Muscle layer of duodenum (tissue), 2 donors: ENCODE data around the gene RNF44.
"Not testable (repeated sequence)": the region's sequence is repeated elsewhere in the genome, so short reads cannot be mapped to it uniquely, and the experiment has no call there.

Experiments
- H3K27ac ChIP-seq: one replicate; pipeline ENCODE4 v1.7.0; 2013; ENCODE audit warnings: mild to moderate bottlenecking, low read length
- H3K27me3 ChIP-seq: one replicate; pipeline ENCODE4 v1.7.0; 2013; ENCODE audit warnings: low read depth, mild to moderate bottlenecking, control low read depth, low read length
- H3K36me3 ChIP-seq, 2 donors: one replicate each; pipeline ENCODE4 v1.7.0; 2013; ENCODE audit warnings: low read length in 2 of 2, control low read depth in 1 of 2, mild to moderate bottlenecking in 1 of 2; ENCODE audit not compliant: insufficient read depth in 2 of 2, control insufficient read depth in 1 of 2
- H3K4me1 ChIP-seq, 2 donors: one replicate each; pipeline ENCODE4 v1.7.0; 2013; ENCODE audit warnings: low read length in 2 of 2, mild to moderate bottlenecking in 2 of 2, control low read depth in 1 of 2, moderate library complexity in 1 of 2; ENCODE audit not compliant: insufficient read depth in 2 of 2, control insufficient read depth in 1 of 2
- H3K4me3 ChIP-seq, 2 donors: one replicate each; pipeline ENCODE4 v1.7.0; 2013; ENCODE audit warnings: low read length in 2 of 2, low read depth in 1 of 2, mild to moderate bottlenecking in 1 of 2
- H3K9me3 ChIP-seq, 2 donors: one replicate each; pipeline ENCODE4 v1.7.0; 2013; ENCODE audit warnings: low read length in 2 of 2, control low read depth in 1 of 2, mild to moderate bottlenecking in 1 of 2; ENCODE audit not compliant: control insufficient read depth in 1 of 2
- donor health status: healthy.

Gene RNF44

DNA sequence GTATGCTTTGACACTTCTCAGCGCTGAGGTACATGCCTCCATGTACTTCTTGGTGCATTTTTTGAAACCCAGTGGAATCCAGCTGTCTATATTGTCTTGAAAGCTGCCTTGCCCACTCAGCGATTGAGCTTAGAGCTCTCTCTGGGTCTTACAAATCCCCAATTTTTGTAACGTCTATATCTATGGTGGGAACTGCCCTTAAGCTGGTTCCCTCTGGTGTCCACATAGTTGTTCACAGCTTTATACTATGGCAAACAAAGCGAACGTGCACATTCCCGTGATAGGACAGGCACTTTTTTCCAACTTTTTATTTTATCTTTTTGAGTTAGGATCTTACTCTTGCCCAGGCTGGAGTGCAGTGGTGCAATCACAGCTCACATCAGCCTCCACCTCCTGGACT lies 32.8 kb upstream of the RNF44 start:
- Histone ChIP-seq H3K27ac (no peak overlapping the region), H3K4me1 (no peaks in the 10 kb centered on the region), H3K9me3 (peaks cover 0 to 4% of the 10 kb centered on the region in 2 donors), H3K27me3 (no peaks in the 10 kb centered on the region), H3K36me3 (no peaks in the 10 kb centered on the region), H3K4me3 (no peak overlapping the region)

DNA sequence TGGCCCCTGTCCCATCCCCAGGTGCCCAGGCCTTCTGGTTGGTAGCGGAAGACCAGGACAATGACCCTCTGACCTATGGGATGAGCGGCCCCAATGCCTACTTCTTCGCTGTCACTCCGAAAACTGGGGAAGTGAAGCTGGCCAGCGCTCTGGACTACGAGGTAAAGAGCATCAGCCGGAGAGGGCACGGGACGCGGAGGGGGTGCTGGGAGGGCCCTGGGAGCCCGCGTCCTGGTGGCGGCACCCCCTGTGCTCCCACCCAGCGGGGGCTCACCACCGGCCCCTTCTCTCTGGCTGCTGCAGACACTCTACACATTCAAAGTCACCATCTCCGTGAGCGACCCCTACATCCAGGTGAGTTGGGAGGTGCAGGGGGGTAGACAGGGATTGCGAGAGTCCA lies 31.5 kb upstream of the RNF44 start:
- Histone ChIP-seq H3K27me3 (no peaks in the 10 kb centered on the region), H3K4me3 (no peak overlapping the region), H3K4me1 (no peaks in the 10 kb centered on the region), H3K36me3 (no peaks in the 10 kb centered on the region), H3K9me3 (peaks cover 0 to 4% of the 10 kb centered on the region in 2 donors), H3K27ac (no peak overlapping the region)

DNA sequence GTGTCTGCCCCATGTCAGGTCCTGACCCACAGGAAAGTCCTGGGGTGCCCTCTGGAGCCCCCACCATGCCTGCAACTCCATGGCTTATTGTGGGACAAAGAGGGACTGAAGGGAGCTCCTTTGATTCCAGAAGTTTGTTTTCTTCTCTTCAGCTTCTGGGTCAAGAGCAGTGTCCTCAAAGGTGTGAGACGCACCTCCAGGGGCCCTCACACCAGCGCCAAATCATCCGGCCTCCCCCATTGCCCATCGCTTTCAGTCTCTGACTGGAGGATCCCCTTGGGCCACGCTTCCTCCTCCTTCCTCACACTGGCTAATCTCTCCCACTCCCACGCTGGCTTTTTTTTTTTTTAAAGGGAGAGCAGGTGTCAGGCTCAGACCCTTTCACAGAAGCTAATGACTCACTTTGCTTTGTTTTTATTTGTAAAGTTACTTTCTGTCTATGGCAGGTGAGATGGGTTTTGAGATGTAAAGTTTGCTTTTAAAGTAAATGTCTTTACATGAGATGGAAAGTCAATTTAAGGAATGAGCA lies 28.6 kb upstream of the RNF44 start:
- Histone ChIP-seq H3K27ac (no peak overlapping the region), H3K27me3 (no peaks in the 10 kb centered on the region), H3K4me3 (no peak overlapping the region), H3K4me1 (no peaks in the 10 kb centered on the region), H3K9me3 (peaks cover 0 to 4% of the 10 kb centered on the region in 2 donors), H3K36me3 (no peaks in the 10 kb centered on the region)

DNA sequence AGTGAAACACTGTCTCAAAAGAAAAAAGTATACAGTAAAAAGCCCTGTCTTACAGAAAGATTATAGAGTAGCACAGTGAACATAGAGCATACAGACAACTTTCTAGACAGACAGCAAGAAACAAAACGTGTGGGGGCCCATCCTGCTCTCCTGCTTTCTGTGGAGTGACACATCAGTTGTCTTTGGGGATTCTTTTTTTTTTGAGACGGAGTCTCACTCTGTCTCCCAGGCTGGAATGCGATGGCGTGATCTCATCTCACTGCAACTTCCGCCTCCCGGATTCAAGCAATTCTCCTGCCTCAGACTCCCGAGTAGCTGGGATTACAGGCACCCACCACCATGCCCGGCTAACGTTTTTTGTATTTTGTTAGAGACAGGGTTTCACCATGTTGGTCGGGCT lies 26.8 kb upstream of the RNF44 start:
- Histone ChIP-seq H3K27me3 (no peaks in the 10 kb centered on the region), H3K27ac (no peak overlapping the region), H3K4me1 (no peaks in the 10 kb centered on the region), H3K9me3 (peaks cover 0 to 4% of the 10 kb centered on the region in 2 donors), H3K36me3 (no peaks in the 10 kb centered on the region), H3K4me3 (no peak overlapping the region)

DNA sequence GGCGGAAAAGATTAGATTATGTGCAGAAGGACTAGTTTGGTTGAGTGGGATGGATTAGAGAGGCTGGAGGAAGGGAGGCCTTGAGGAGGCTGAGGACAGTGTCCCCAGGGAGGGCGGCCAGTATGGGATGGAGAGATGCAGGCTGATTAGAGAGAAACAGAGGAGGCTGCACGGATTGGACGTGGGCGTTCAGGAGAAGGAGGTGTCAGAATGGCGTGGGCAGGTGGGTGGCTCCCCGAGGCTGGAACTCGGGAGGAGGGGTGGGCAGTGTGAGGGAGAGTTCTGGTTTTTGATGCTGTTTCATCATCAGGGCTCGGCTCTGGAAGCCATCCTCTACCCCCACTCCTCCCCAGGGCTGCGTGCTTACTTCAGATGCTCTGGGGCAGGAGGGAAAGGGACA lies 25.0 kb upstream of the RNF44 start:
- H3K9me3 ChIP-seq = peaks cover 0 to 4% of the 10 kb centered on the region in 2 donors
- no peaks in the 10 kb centered on the region for H3K4me1 ChIP-seq
- no peaks in the 10 kb centered on the region for H3K36me3 ChIP-seq
- H3K4me3 ChIP-seq = no peak overlapping the region
- no peak overlapping the region for H3K27ac ChIP-seq
- H3K27me3 ChIP-seq = no peaks in the 10 kb centered on the region

DNA sequence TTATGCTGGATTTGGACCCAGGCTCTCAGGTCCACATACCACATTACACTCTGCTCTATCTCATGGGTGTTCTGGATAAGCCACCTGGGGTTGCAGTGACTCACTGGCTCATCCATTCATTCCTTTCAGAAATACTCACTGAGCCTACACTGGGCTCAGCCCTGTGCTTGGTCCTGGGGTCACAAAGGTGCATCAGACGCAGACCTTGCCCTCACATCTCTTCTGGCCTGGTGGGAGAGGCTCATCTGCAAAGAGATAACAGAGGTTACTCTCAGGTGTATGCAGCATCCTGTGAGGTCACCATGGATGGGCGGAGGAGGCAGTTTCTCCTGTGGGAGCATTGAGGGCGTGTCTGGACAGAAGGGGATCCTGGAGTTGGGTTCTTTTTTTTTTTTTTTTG lies 24.1 kb upstream of the RNF44 start:
- Histone ChIP-seq H3K4me1 (no peaks in the 10 kb centered on the region), H3K9me3 (no peaks in the 10 kb centered on the region), H3K27ac (no peak overlapping the region), H3K27me3 (no peaks in the 10 kb centered on the region), H3K36me3 (no peaks in the 10 kb centered on the region), H3K4me3 (no peak overlapping the region)

DNA sequence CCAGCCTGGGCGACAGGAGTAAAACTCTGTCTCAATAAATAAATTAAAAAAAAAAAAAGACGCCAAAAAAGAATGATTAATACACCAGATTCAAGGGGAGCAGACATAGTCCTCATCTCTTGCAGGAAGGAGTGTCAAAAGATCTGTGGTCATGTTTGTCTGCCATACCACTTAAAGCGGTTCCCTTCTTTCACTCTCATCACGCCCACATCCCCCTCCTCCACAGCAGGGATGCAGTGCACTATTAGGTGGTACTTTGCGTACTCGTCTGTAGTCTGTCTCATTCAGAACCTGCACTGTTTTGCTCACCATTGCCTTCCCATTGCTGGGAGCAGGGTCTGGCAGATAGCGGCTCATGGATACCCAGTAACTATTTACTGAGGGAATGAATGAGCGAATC lies 23.2 kb upstream of the RNF44 start:
- no peak overlapping the region for H3K4me3 ChIP-seq
- no peaks in the 10 kb centered on the region for H3K4me1 ChIP-seq
- H3K27me3 ChIP-seq = no peaks in the 10 kb centered on the region
- H3K36me3 ChIP-seq = no peaks in the 10 kb centered on the region
- H3K9me3 ChIP-seq = no peaks in the 10 kb centered on the region
- H3K27ac ChIP-seq = no peak overlapping the region

DNA sequence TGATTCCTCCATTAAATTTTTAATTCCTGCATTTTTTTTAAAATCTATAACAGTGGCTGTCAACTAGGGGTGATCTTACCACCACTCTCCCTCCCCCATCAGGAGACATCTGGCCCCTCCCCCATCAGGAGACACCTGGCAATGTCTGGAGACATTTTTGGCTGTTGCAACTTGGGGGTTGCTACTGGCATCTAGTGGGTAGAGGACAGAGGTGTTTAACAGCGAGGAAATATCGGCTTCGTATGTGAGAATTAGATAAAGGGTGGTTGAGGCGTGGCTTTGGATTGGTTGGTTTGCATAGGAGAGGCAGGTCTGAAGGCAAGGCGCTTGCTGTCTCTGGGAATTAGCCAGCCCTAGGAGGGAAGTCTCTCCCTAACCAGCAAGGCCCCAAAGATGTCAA lies 22.5 kb upstream of the RNF44 start:
- no peak overlapping the region for H3K27ac ChIP-seq
- H3K4me1 ChIP-seq = no peaks in the 10 kb centered on the region
- H3K9me3 ChIP-seq = no peaks in the 10 kb centered on the region
- no peak overlapping the region for H3K4me3 ChIP-seq
- no peaks in the 10 kb centered on the region for H3K27me3 ChIP-seq
- H3K36me3 ChIP-seq = no peaks in the 10 kb centered on the region

DNA sequence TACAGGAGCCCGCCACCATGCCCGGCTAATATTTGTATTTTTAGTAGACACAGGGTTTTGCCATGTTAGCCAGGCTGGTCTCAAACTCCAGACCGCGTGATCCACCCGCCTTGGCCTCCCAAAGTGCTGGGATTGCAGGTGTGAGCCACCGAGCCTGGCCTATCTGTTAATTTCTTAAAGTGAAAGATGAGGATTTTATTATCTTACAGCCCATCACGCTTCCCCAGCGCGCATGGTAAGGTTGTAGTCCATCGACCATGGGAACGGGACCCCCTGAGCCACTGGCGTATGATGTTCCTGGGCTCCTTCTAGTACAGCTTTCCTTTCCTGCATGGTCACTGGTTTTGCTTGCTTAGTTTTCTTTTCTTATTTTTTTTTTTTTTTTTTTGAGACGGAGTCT lies 20.6 kb upstream of the RNF44 start:
- Histone ChIP-seq H3K27ac (no peak overlapping the region), H3K4me1 (no peaks in the 10 kb centered on the region), H3K9me3 (no peaks in the 10 kb centered on the region), H3K27me3 (peaks cover under 1% of the 10 kb centered on the region), H3K36me3 (no peaks in the 10 kb centered on the region), H3K4me3 (no peak overlapping the region)

DNA sequence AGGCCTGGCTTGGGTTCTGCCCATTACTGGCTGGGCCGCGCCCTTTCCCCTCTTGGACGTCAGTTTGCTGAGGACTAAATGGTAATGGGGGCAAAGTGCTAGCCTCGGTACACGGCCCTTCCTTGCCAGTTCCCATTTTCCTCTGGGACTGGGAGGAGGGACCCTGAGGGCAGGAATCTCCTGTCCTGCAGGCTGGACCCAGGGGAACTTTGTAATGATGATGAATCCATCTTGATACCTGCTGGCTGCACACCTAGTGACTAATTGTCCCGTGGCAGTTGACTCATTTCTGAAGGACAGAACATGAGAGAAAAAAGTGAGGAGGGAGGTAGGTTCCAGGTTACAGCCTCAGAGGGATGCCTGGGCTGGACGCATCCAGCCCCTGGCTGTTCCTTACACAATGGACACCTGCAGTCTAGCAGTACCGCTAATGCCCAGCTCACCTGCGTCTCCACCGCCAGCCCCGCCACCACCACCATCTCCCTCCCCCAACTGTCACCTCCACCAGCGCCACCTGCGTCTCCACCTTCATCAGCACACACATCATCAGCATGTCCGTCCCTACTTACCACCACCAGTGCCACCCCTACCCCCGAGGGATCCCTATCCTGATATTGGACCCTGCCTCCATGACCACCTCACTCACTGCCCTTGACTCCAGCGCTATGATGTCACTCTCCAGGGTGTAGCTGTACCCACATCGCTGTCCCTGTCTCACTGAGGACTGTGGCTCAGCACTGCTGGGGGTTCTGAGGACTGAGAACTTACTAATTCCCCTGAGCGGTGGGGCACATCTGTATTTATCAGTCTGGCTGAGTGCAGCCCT lies 16.3 kb upstream of the RNF44 start:
- H3K4me1 ChIP-seq = no peaks in the 10 kb centered on the region
- H3K36me3 ChIP-seq = no peaks in the 10 kb centered on the region
- H3K9me3 ChIP-seq = no peaks in the 10 kb centered on the region
- no peak overlapping the region for H3K4me3 ChIP-seq
- peaks cover 3% of the 10 kb centered on the region for H3K27me3 ChIP-seq
- no peak overlapping the region for H3K27ac ChIP-seq

DNA sequence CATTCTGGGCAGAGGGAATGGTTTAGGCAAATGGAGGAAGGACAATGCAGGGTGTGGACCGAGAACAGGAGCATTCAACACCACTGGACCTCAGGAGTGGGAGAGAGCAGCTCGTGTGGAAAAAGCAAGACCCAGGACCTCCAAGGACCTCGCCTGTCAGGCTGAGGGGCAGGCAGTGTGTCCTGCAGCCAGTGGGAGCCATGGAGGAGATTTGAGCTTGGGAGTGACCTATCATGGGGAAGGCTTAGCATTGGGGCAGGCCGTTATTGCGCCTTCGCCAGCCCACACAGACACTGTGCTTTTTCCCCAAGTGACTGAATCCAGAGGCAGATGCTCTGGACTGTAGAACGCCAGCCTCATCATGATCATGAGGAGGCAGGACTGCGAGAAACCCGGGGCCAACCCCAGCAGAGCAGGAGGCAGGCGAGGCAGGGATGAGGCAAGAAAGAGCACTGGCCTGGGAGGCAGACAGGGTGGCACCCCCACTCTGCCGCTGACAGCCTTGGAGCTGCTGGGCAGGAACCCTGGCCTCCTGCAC lies 15.2 kb upstream of the RNF44 start:
- Histone ChIP-seq H3K4me1 (no peaks in the 10 kb centered on the region), H3K27me3 (peaks cover 3% of the 10 kb centered on the region), H3K9me3 (no peaks in the 10 kb centered on the region), H3K27ac (no peak overlapping the region), H3K36me3 (no peaks in the 10 kb centered on the region), H3K4me3 (no peak overlapping the region)

DNA sequence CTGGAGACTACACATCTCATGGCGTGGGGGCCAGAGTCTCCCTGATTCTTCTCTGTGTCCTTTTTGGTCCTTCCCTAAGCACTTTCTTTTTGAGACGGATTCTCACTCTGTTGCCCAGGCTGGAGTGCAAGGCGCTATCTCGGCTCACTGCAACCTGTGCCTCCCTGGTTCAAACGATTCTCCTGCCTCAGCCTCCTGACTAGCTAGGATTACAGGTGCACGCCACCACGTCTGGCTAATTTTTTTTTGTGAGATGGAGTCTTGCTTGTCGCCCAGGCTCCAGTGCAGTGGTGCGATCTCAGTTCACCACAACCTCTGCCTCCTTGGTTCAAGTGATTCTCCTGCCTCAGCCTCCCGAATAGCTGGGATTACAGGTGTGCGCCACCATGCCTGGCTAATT lies 13.7 kb upstream of the RNF44 start:
- not testable (repeated sequence) for H3K4me1 ChIP-seq, H3K9me3 ChIP-seq, H3K27me3 ChIP-seq, H3K36me3 ChIP-seq
- Histone ChIP-seq H3K27ac (peak overlapping the region; percentile 69), H3K4me3 (peak overlapping the region in 1 of 2 donors; percentile 42)
